HL-60 (cell line): ENCODE data around the gene TAF9.

Experiments used
- DNase-seq, 2 experiments: peaks; one replicate each; pipeline ENCODE4 v3.0.0-alpha.2; 2010 to 2020; ENCODE audit warnings: low read depth in 1 of 2, low spot score in 1 of 2
- H3K27ac ChIP-seq: fragments of 250-450 bp; sonication (Bioruptor Pico); replicated peaks from 2 replicates; pipeline ENCODE4 v1.5.1; 2020; ENCODE audit warnings: mild to moderate bottlenecking, moderate library complexity
- H3K27me3 ChIP-seq: fragments of 250-450 bp; sonication (Bioruptor Pico); 2 replicates; pipeline ENCODE4 v1.5.1; 2021; ENCODE audit warnings: mild to moderate bottlenecking, moderate library complexity; ENCODE audit not compliant: insufficient read depth, poor library complexity, severe bottlenecking
- H3K4me3 ChIP-seq: replicated peaks from 2 replicates; pipeline ENCODE4 v1.5.1; 2011; ENCODE audit warnings: mild to moderate bottlenecking, control low read depth, low read length; ENCODE audit not compliant: insufficient read depth
- GABPA ChIP-seq: IDR thresholded peaks from 2 replicates; pipeline ENCODE4 v1.6.1; 2012; ENCODE audit warnings: low read depth
- POLR2AphosphoS5 ChIP-seq: IDR thresholded peaks from 2 replicates; pipeline ENCODE4 v1.6.1; 2012; ENCODE audit warnings: low read depth
- SPI1 ChIP-seq: IDR thresholded peaks from 2 replicates; pipeline ENCODE4 v1.6.1; 2012; ENCODE audit warnings: low read depth, mild to moderate bottlenecking, borderline replicate concordance
- TF ChIP-seq, protein P1 (sequence below): IDR thresholded peaks from one replicate; pipeline ENCODE4 v1.5.1; 2011; ENCODE audit warnings: low read length, control low read depth, inconsistent platforms; ENCODE audit not compliant: insufficient read depth
- TF ChIP-seq, protein P2 (sequence below): IDR thresholded peaks from 2 replicates; pipeline ENCODE4 v1.6.1; 2012; ENCODE audit warnings: low read depth; ENCODE audit not compliant: insufficient replicate concordance

TAF9 gene

DNA sequence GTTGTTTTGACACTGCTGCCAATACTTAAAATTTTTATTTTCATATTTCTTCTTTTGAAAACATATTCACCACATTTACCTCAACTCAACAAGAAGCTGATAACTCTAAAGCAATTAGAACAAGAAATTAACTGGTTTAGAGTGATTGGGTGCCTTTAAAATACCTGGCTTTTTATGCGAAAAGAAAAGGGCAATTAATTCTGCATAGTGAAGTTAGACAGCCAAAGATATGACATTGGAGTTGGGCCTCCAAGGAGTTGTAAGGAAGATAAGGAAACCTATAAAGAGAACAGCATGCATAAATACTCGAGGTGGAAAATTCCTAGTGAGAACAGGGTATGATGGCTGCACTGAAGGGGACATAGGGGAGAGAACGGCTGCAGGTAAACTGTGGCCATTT lies 9.6 kb downstream of the TAF9 start:
- H3K27me3 ChIP-seq: no peaks in the 10 kb centered on the region
- H3K4me3 ChIP-seq: no peak overlapping the region
- no peak overlapping the region for H3K27ac ChIP-seq
- no peak for DNase-seq
- TF ChIP-seq SPI1 (no peak), GABPA (no peak), POLR2AphosphoS5 (no peak)
- TF ChIP-seq, protein P1, sequence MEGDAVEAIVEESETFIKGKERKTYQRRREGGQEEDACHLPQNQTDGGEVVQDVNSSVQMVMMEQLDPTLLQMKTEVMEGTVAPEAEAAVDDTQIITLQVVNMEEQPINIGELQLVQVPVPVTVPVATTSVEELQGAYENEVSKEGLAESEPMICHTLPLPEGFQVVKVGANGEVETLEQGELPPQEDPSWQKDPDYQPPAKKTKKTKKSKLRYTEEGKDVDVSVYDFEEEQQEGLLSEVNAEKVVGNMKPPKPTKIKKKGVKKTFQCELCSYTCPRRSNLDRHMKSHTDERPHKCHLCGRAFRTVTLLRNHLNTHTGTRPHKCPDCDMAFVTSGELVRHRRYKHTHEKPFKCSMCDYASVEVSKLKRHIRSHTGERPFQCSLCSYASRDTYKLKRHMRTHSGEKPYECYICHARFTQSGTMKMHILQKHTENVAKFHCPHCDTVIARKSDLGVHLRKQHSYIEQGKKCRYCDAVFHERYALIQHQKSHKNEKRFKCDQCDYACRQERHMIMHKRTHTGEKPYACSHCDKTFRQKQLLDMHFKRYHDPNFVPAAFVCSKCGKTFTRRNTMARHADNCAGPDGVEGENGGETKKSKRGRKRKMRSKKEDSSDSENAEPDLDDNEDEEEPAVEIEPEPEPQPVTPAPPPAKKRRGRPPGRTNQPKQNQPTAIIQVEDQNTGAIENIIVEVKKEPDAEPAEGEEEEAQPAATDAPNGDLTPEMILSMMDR: no peak
- TF ChIP-seq, protein P2, sequence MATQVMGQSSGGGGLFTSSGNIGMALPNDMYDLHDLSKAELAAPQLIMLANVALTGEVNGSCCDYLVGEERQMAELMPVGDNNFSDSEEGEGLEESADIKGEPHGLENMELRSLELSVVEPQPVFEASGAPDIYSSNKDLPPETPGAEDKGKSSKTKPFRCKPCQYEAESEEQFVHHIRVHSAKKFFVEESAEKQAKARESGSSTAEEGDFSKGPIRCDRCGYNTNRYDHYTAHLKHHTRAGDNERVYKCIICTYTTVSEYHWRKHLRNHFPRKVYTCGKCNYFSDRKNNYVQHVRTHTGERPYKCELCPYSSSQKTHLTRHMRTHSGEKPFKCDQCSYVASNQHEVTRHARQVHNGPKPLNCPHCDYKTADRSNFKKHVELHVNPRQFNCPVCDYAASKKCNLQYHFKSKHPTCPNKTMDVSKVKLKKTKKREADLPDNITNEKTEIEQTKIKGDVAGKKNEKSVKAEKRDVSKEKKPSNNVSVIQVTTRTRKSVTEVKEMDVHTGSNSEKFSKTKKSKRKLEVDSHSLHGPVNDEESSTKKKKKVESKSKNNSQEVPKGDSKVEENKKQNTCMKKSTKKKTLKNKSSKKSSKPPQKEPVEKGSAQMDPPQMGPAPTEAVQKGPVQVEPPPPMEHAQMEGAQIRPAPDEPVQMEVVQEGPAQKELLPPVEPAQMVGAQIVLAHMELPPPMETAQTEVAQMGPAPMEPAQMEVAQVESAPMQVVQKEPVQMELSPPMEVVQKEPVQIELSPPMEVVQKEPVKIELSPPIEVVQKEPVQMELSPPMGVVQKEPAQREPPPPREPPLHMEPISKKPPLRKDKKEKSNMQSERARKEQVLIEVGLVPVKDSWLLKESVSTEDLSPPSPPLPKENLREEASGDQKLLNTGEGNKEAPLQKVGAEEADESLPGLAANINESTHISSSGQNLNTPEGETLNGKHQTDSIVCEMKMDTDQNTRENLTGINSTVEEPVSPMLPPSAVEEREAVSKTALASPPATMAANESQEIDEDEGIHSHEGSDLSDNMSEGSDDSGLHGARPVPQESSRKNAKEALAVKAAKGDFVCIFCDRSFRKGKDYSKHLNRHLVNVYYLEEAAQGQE: no peak

DNA sequence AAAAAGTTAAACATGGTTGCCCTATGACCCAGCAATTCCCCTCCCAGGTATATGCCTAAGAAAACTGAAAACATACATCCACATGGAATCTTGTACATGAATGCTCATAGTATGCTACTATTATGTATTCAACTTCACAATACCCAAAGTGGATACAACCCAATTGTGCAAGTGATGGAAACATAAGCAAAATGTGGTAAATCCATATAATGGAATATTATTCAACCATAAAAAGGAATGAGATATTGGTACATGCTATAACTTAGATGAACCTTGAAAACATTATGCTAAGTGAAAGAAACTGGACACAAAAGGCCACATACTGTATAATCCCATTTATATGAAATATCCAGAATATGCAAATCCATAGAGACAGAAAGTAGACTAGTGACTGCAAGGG lies 18.7 kb downstream of the TAF9 start:
- Histone ChIP-seq H3K27ac (no peak overlapping the region), H3K27me3 (no peaks in the 10 kb centered on the region), H3K4me3 (no peak overlapping the region)
- TF ChIP-seq SPI1 (no peak), POLR2AphosphoS5 (no peak), GABPA (no peak)
- TF ChIP-seq, protein P1: no peak
- DNase-seq: no peak

DNA sequence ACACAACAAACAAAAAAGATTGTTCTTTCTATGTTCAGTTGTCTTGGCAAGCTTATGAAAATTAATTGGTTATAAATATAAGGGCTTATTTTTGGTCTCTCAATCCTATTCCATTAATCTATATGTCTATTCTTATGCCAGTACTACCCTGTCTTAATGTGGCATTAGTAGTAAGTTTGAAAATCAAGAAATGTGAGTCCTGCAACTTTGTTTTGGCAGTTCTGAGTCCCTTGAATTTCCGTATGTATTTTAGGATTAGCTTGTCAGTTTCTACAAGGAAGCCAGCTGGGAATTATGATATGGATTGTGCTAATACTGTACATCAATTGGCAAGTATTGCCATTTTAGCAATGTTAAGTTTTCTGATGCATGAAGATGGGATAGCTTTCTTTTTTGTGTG lies 26.2 kb downstream of the TAF9 start:
- H3K27me3 ChIP-seq: no peaks in the 10 kb centered on the region
- no peak for TF ChIP-seq POLR2AphosphoS5
- no peak for TF ChIP-seq GABPA
- TF ChIP-seq, protein P2: no peak
- no peak for TF ChIP-seq SPI1
- TF ChIP-seq, protein P1: no peak
- no peak for DNase-seq
- no peak overlapping the region for H3K27ac ChIP-seq
- H3K4me3 ChIP-seq: no peak overlapping the region

DNA sequence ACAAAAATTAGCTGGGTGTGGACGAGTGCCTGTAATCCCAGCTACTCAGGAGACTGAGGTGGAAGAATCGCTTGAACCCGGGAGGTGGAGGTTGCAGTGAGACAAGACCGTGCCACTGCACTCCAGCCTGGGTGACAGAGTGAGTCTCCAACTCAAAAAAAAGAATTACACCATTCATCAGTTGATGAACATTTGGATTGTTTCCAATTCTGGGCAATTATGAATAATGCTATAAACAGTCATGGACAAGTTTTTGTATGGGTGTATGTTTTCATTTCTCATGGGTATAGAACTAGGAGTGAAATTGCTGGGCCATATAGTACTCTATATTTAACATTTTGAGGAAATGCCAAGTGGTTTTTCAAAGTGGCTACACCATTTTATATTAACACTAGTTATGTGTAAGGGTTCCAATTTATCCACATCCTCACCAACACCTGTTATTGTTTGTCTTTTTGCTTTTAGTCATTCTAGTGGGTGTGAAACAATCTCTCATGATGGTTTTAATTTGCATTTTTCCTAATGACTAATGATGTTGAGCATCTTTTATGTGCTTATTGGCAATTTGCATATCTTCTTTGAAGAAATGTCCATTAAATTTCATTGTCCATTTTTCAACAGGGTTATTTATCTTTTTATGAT lies 27.7 kb downstream of the TAF9 start:
- no peaks in the 10 kb centered on the region for H3K27me3 ChIP-seq
- H3K27ac ChIP-seq: no peak overlapping the region
- no peak overlapping the region for H3K4me3 ChIP-seq
- no peak for DNase-seq
- no peak for TF ChIP-seq POLR2AphosphoS5
- TF ChIP-seq, protein P1: no peak
- no peak for TF ChIP-seq GABPA
- no peak for TF ChIP-seq SPI1
- TF ChIP-seq, protein P2: no peak
